Loucy (cell line): ENCODE measurements around the gene MRPL18.

Source experiments
- CTCF ChIP-seq: fragments of 200-600 bp; sonication (generic); conservative IDR thresholded peaks from 2 replicates; pipeline ENCODE4 v1.5.1; 2014; ENCODE audit warnings: mild to moderate bottlenecking, antibody characterized with exemption, low read length
- EZH2phosphoT487 ChIP-seq: fragments of 200-600 bp; IDR thresholded peaks from 2 replicates; pipeline ENCODE4 v1.6.1; 2018; ENCODE audit warnings: antibody characterized with exemption, mild to moderate bottlenecking, moderate library complexity, borderline replicate concordance

DNA sequence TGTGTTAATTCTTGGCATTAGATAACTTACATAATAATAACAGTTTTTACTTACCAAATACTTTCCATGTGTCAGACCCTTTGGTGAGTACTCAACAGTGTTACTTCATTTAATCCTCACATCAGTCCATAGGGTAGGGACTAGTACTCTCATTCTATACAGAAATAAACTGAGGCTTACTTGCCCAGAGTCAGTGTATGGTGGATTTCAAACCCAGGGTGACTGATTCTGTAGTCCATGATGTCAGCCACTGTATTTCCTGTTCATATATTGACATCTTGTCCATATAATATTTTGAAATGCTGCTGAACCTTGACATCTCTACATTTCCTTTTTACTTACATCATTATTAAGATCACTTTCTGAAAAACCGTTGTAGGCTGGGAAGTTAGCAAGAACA, 7.3 kb downstream of the MRPL18 start:
- TF ChIP-seq CTCF, result no peak
- TF ChIP-seq EZH2phosphoT487, result no peak
